A549 treated with DMSO at 1 μM for 4 hours (cell line): ENCODE data around the gene KLHL20. TPM values are rescaled to one million over a fixed set of nuclear protein-coding genes. Genes with fewer than 3 reads are reported as not detected.

Source experiments
- total RNA-seq: library from RNA; stranded (reverse); fragments of 200-300 nt; extraction: Qiagen RNA extraction; gene quantifications from 5 replicates; pipeline ENCODE4 v1.2.3, GENCODE V29; 2022; ENCODE audit warnings: low read depth

The KLHL20 gene
- total RNA-seq, result 10.8 to 12.8 TPM (median 12.4 TPM) in 5 replicates

DNA sequence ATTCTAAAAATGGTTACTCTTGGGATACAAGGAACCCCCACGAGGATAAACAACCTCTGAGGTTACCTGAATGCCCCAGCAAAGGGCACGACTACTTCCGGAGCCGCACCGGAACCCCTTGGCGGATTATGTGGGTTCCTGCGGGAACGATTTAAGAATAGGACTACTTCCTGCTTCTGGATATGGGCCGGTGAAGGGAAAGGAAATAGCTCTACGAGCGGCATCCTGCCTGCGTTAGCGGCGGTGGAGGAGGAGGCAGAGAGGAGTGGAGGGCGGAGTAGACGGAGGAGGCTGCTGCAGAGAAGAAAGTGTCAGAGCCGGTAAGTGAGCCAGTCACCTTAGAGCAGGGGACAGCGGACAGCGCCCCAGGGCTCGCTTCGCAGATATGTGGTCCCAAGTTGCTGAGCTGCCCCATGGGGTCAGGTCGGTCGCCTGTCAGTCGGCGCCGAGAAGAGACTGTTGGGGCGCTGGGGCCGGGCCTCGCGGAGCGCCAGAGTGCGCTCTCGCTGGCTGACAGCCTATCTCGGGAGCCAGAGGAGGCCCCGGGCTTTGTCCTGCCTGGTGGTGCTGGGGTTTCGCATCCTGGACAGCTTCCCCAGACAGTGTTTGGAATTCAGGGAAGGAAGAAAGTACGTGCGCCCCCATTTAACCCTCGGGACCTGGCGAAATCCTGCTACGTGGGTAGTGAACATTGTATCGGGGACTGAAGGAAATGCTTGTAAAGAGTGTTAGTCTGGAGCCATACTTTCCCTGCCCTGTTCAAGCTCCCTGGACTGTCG, at the start of gene KLHL20:
Gene KLHL20, plus strand, starts transcription at position 223 of the 779 bp plus-strand sequence. CDS start 1,063 bp downstream, outside the sequence.

GRCh38 chr1:173669491-173669941, 45.3 kb upstream of the KLHL20 start, which contains the start of gene ANKRD45:
Gene ANKRD45, minus strand, starts transcription at chr1:173669851. Its CDS starts 10,433 bp downstream, at chr1:173659418.

GRCh38 chr1:173824315-173825081, 109.7 kb downstream of the KLHL20 start, which contains the start of the genes CENPL and DARS2:
Gene CENPL, minus strand, starts transcription at chr1:173824883. Its CDS starts 13,584 bp downstream, at chr1:173811299.
Gene DARS2, plus strand, starts transcription at chr1:173824673. Its CDS starts 557 bp downstream, at chr1:173825230.

Other genes with a start within 250 kb of the KLHL20 start
- gene PRDX6, start 237.6 kb upstream of the KLHL20 start, total RNA-seq, result 292 to 318 TPM (median 304 TPM) in 5 replicates
- gene SLC9C2, start 111.9 kb upstream of the KLHL20 start, total RNA-seq, result not detected in 5 replicates
- not detected in 5 replicates for gene TEX50, start 79.6 kb upstream of the KLHL20 start, total RNA-seq
- 0.06 to 0.17 TPM (median 0.16 TPM) in 4 of 5 replicates, not detected in the other for gene ANKRD45, start 45.1 kb upstream of the KLHL20 start, total RNA-seq
- gene DARS2, start 109.7 kb downstream of the KLHL20 start, total RNA-seq, result 39.7 to 47.4 TPM (median 45.3 TPM) in 5 replicates
- 11.7 to 15.2 TPM (median 13.2 TPM) in 5 replicates for gene CENPL, start 109.9 kb downstream of the KLHL20 start, total RNA-seq
- gene GAS5, start 153.0 kb downstream of the KLHL20 start, total RNA-seq, result 276 to 364 TPM (median 308 TPM) in 5 replicates
- gene ZBTB37, start 153.4 kb downstream of the KLHL20 start, total RNA-seq, result 1.1 to 1.9 TPM (median 1.5 TPM) in 5 replicates
- gene SERPINC1, start 202.3 kb downstream of the KLHL20 start, total RNA-seq, result 0.07 TPM in 2 of 5 replicates, not detected in the others